HuH-7.5 (cell line): ENCODE data around the gene SARDH.

Experiments
- DNase-seq: peaks from one replicate; pipeline ENCODE4 v3.0.0; 2011; ENCODE audit warnings: low spot score

The SARDH gene

GRCh38 chr9:133737774-133738639 lies at the start of gene SARDH:
Gene SARDH (minus strand): TSS chr9:133738352. CDS start chr9:133734173, 4,179 bp downstream.
- peak; percentile 96 for DNase-seq

- DNase-seq = peak; percentile 52
These were observed 49.5 kb upstream of the SARDH start for GRCh38 chr9:133787754-133788025.

- DNase-seq = no peak
These were observed 49.0 kb upstream of the SARDH start for GRCh38 chr9:133786907-133787753.

- no peak for DNase-seq
These were observed 48.2 kb upstream of the SARDH start for GRCh38 chr9:133786371-133786753.

- no peak for DNase-seq
These were observed 47.7 kb upstream of the SARDH start for GRCh38 chr9:133785753-133786370.

- no peak for DNase-seq
These were observed 46.8 kb upstream of the SARDH start for GRCh38 chr9:133784731-133785561.

GRCh38 chr9:133783331-133783731 lies 45.2 kb upstream of the SARDH start:
- DNase-seq = no peak

GRCh38 chr9:133782157-133783130 lies 44.3 kb upstream of the SARDH start:
- DNase-seq = peak; percentile 92

- DNase-seq = no peak
These were observed 43.6 kb upstream of the SARDH start for GRCh38 chr9:133781828-133782135.

GRCh38 chr9:133780962-133781827 lies 43.0 kb upstream of the SARDH start:
- no peak for DNase-seq

- DNase-seq = no peak
These were observed 42.3 kb upstream of the SARDH start for GRCh38 chr9:133780404-133780945.

GRCh38 chr9:133779516-133780403 lies 41.6 kb upstream of the SARDH start:
- DNase-seq = no peak

- no peak for DNase-seq
These were observed 40.9 kb upstream of the SARDH start for GRCh38 chr9:133779081-133779480.

GRCh38 chr9:133778336-133779013 lies 40.3 kb upstream of the SARDH start:
- DNase-seq = no peak

- no peak for DNase-seq
These were observed 39.7 kb upstream of the SARDH start for GRCh38 chr9:133777871-133778270.

GRCh38 chr9:133777068-133777791 lies 39.1 kb upstream of the SARDH start:
- no peak for DNase-seq
